Activated T-cell treated with anti-CD3 and anti-CD28 coated beads, Interleukin-2, amount 50 U/mL, for 72 hours (primary cell): ENCODE data around the gene KCNC1. TPM values are rescaled to one million over a fixed set of nuclear protein-coding genes. Genes with fewer than 3 reads are reported as not detected.

Experiments used
- ATAC-seq, 2 donors: fragments of 150-1000 bp; cut with Tn5 transposase; replicated peaks in 1 of 2; 2 replicates each; pipeline ENCODE4 v1.10.0; 2021; ENCODE audit warnings: moderate library complexity in 2 of 2, mild to moderate bottlenecking in 1 of 2
- DNase-seq, 2 donors: peaks; one replicate each; pipeline ENCODE4 v3.0.0; 2021 to 2022; ENCODE audit warnings: mixed read lengths in 1 of 2
- H3K27ac Mint-ChIP-seq: one replicate; pipeline ENCODE4 v1.8.0; 2022; ENCODE audit warnings: mild to moderate bottlenecking, moderate library complexity, mixed read lengths
- H3K27me3 Mint-ChIP-seq: one replicate; pipeline ENCODE4 v1.8.0; 2022; ENCODE audit warnings: low read depth, mixed read lengths
- H3K36me3 Mint-ChIP-seq, 2 donors: one replicate each; pipeline ENCODE4 v1.8.0; 2022; ENCODE audit warnings: mixed read lengths in 2 of 2, mild to moderate bottlenecking in 1 of 2; ENCODE audit not compliant: insufficient read depth in 2 of 2
- H3K4me1 Mint-ChIP-seq: one replicate; pipeline ENCODE4 v1.8.0; 2022; ENCODE audit warnings: low read depth, mixed read lengths
- H3K4me3 Mint-ChIP-seq, 2 donors: one replicate each; pipeline ENCODE4 v1.8.0; 2022; ENCODE audit warnings: mild to moderate bottlenecking in 2 of 2, mixed read lengths in 2 of 2, moderate library complexity in 2 of 2
- H3K9me3 Mint-ChIP-seq, 2 donors: one replicate each; pipeline ENCODE4 v1.8.0; 2022; ENCODE audit warnings: mixed read lengths in 2 of 2
- total RNA-seq, 2 donors: library from RNA; stranded (reverse); gene quantifications; one replicate each; pipeline ENCODE4 v1.2.3, GENCODE V29; 2022

The KCNC1 gene
- total RNA-seq, 2 donors from 2014 or later: not detected

DNA sequence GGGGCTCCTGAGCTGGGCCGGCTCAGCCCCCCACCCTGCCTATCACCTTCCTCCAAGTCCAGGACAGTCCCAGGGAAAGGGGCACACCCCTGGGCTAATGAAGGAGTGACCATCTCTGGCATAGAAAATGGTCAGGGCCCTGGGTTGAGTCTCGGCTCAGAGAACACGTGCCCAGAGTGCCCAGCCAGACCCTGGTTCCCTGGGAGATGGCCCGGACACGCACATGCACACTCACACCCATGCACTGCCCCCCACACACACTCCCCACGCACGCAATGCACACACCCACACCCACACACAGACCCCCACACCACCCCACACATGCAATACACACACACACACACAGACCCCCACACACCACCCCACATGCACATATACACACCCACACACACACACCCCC lies 28.7 kb downstream of the KCNC1 start:
- no peak overlapping the region for H3K27ac Mint-ChIP-seq
- ATAC-seq: no peak
- H3K4me3 Mint-ChIP-seq: no peak overlapping the region
- H3K36me3 Mint-ChIP-seq: no peaks in the 10 kb centered on the region
- H3K27me3 Mint-ChIP-seq: no peaks in the 10 kb centered on the region
- no peaks in the 10 kb centered on the region for H3K4me1 Mint-ChIP-seq
- no peak for DNase-seq
- H3K9me3 Mint-ChIP-seq: no peaks in the 10 kb centered on the region

DNA sequence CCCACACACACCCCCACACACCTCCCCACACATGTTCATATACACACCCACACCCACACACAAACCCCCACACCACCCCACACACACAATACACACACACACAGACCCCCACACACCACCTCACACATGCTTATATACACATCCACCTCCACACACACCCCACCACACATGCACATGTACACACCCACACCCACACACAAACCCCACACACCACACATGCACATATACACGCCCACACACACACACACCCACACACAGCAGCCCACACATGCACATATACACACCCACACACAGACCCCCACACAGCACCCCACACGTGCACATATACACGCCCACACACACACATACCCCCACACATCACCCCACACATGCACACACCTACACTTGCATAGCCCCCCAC lies 29.1 kb downstream of the KCNC1 start:
- no peaks in the 10 kb centered on the region for H3K27me3 Mint-ChIP-seq
- no peaks in the 10 kb centered on the region for H3K4me1 Mint-ChIP-seq
- no peaks in the 10 kb centered on the region for H3K9me3 Mint-ChIP-seq
- ATAC-seq (no peak), DNase-seq (no peak)
- H3K4me3 Mint-ChIP-seq: no peak overlapping the region
- H3K27ac Mint-ChIP-seq: no peak overlapping the region
- no peaks in the 10 kb centered on the region for H3K36me3 Mint-ChIP-seq

- ATAC-seq: no peak
- DNase-seq: no peak
- Mint-ChIP-seq H3K36me3 (no peaks in the 10 kb centered on the region), H3K9me3 (no peaks in the 10 kb centered on the region), H3K4me1 (no peaks in the 10 kb centered on the region), H3K27me3 (no peaks in the 10 kb centered on the region), H3K4me3 (no peak overlapping the region), H3K27ac (no peak overlapping the region)
Observed at GRCh38 chr11:17764446-17765218, 30.1 kb downstream of the KCNC1 start.

DNA sequence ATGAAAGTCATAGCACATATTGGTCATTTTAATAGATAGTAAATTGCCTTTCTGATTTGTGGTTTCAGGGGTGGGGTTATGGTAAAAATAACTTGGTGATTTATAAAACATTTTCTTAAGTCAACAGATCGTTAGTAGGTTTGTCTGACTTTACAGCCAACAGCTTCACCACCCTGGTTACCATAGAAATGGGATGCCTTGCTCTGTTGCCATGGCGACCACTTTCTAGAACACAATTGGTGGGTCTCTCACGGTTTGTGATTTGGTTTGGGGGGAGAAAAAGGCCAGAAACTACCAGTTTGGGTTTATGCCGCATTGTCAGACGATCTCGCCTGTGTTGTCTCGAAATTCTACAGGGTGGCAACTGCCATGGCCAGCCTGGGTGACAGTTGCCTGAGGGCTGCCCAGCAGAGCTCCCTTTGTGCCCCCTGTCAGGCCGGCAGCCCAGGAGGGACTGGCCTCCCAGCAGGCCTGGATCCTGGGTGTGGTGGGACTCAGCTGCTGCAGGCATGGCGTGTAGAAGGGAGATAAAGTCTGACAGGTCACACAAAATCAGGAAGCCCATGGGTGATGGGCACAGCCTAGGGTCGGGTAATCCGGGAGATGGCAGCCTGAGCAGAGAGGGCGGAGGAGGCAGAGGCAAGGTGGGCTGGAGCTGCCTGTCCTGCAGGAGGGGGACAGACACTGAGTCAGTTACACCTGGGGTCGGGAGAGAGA lies 30.9 kb downstream of the KCNC1 start:
- Mint-ChIP-seq H3K36me3 (no peaks in the 10 kb centered on the region), H3K4me3 (no peak overlapping the region), H3K27me3 (no peaks in the 10 kb centered on the region), H3K9me3 (no peaks in the 10 kb centered on the region), H3K4me1 (no peaks in the 10 kb centered on the region), H3K27ac (no peak overlapping the region)
- ATAC-seq (no peak), DNase-seq (no peak)

DNA sequence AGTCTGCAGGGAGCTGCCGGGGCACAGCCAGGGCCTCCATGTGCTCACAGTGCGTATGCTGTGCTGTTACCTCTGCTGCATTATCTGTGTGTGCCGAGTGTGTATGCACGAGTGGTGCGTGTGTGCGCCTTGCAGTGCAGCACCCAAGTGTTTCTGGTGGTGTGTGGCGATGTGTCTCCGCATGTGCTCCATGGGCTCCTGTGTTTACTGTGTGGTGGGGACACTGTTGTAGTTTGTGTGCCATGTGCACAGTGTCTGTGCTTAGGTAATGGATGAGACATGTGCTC lies 31.4 kb downstream of the KCNC1 start:
- Mint-ChIP-seq H3K36me3 (no peaks in the 10 kb centered on the region), H3K27ac (no peak overlapping the region), H3K4me3 (no peak overlapping the region), H3K27me3 (no peaks in the 10 kb centered on the region), H3K9me3 (no peaks in the 10 kb centered on the region), H3K4me1 (no peaks in the 10 kb centered on the region)
- no peak for ATAC-seq
- no peak for DNase-seq

- no peaks in the 10 kb centered on the region for H3K9me3 Mint-ChIP-seq
- no peaks in the 10 kb centered on the region for H3K27me3 Mint-ChIP-seq
- H3K27ac Mint-ChIP-seq: no peak overlapping the region
- no peaks in the 10 kb centered on the region for H3K4me1 Mint-ChIP-seq
- H3K4me3 Mint-ChIP-seq: no peak overlapping the region
- no peak for ATAC-seq
- DNase-seq: no peak
- H3K36me3 Mint-ChIP-seq: no peaks in the 10 kb centered on the region
Observed at GRCh38 chr11:17766590-17766989, 32.0 kb downstream of the KCNC1 start.

GRCh38 chr11:17767301-17767885 lies 32.8 kb downstream of the KCNC1 start:
- ATAC-seq (no peak), DNase-seq (no peak)
- no peaks in the 10 kb centered on the region for H3K4me1 Mint-ChIP-seq
- H3K27me3 Mint-ChIP-seq: no peaks in the 10 kb centered on the region
- H3K9me3 Mint-ChIP-seq: no peaks in the 10 kb centered on the region
- H3K36me3 Mint-ChIP-seq: no peaks in the 10 kb centered on the region
- no peak overlapping the region for H3K4me3 Mint-ChIP-seq
- no peak overlapping the region for H3K27ac Mint-ChIP-seq

- Mint-ChIP-seq H3K4me1 (no peaks in the 10 kb centered on the region), H3K36me3 (no peaks in the 10 kb centered on the region), H3K4me3 (no peak overlapping the region), H3K27ac (no peak overlapping the region), H3K9me3 (no peaks in the 10 kb centered on the region), H3K27me3 (no peaks in the 10 kb centered on the region)
- DNase-seq: no peak
- ATAC-seq: no peak
Observed at GRCh38 chr11:17767914-17768313, 33.3 kb downstream of the KCNC1 start.

DNA sequence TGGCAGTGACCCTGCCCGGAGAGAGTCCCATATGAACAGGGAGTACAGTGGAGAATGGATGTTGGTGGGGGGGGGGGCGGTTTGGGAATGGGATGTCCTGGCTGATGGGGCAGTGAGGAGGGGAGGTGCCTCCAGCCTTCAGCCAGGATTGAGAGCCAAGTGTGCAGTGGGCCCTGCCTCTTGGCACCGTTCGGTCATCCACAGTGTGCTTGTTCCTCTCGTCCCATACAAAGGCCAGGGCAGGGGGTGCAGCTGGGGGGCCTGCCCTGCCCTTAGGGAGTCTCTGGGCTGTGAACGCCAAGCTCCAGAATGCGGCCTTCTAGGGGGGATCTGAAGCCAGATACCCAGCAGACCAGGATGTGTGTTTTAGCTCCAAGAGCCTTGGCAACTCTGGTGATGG lies 34.0 kb downstream of the KCNC1 start:
- no peaks in the 10 kb centered on the region for H3K36me3 Mint-ChIP-seq
- no peak overlapping the region for H3K4me3 Mint-ChIP-seq
- no peak overlapping the region for H3K27ac Mint-ChIP-seq
- no peaks in the 10 kb centered on the region for H3K27me3 Mint-ChIP-seq
- H3K9me3 Mint-ChIP-seq: no peaks in the 10 kb centered on the region
- DNase-seq (no peak), ATAC-seq (no peak)
- H3K4me1 Mint-ChIP-seq: no peaks in the 10 kb centered on the region

DNA sequence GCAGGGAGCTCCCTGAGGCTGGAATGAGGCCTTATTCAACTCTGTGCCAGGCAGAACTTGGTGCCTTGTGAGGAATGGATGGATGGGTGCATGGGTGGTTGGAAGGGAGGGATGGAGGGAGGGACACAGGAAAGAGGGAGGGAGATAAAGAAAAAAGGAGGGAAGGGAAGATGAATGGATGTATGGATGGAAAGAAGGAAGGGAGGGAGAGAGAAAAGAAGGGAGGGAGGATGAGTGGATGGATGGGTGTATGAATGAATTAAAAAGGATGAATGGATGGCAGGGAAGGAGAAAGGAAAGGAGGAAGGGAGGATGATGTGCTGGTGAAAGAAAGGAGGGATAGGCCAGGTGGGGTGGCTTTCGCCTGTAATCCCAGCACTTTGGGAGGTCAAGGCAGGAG lies 34.6 kb downstream of the KCNC1 start:
- no peak for DNase-seq
- Mint-ChIP-seq H3K9me3 (no peaks in the 10 kb centered on the region), H3K4me3 (no peak overlapping the region), H3K36me3 (no peaks in the 10 kb centered on the region), H3K4me1 (no peaks in the 10 kb centered on the region), H3K27me3 (no peaks in the 10 kb centered on the region), H3K27ac (no peak overlapping the region)
- ATAC-seq: no peak

DNA sequence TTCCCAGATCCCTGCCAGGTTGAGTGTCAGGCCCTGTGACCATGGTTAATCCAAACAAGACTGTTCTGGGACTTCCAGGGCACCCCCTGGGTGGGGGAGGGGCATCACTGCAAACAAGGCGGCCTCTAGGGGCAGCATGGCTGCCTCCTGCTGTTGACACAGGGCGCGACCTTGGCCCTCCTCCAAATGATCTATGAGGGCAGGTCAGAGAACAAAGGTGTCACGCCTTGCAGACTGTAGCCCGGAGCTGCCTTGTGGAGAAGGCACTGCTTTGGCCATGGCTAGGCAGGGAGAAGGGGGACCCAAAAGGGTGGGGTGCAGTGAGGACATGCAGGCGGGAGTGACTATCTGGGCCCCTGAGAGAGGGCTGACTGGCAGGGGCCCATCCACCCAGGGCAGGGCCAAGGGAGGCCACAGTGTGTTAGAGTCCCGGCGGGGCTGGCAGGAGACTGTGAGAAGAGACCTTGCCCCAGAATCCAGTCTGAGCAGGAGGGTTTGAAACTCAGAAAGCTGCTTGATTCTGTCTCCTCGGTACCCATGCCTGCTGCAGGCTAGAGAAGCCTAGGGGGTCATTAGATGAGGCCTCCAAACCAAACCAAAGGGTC lies 35.6 kb downstream of the KCNC1 start:
- Mint-ChIP-seq H3K4me1 (no peaks in the 10 kb centered on the region), H3K4me3 (no peak overlapping the region), H3K27me3 (no peaks in the 10 kb centered on the region), H3K27ac (no peak overlapping the region), H3K36me3 (no peaks in the 10 kb centered on the region), H3K9me3 (no peaks in the 10 kb centered on the region)
- ATAC-seq (no peak), DNase-seq (peak in 1 of 2 donors; percentile 2)

DNA sequence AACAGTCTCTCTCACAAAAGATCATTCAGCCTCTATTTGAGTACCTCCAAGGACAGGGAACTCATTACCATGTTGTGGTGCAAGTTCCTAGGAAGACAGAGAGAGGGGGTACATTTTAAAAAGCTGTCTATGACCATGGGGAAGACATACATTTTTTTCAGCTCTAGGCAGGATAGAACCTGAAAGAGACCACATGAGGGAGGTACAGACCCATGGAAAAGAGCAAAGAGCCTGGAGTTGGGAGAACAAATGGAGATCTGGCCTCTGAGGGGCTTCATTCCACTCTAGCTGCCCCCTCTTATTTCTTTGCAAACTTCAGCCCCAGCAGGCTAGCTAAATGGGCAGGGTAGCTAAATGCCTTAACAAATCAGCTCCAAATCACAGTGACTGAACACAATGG lies 36.3 kb downstream of the KCNC1 start:
- ATAC-seq (no peak), DNase-seq (no peak)
- no peaks in the 10 kb centered on the region for H3K27me3 Mint-ChIP-seq
- no peak overlapping the region for H3K4me3 Mint-ChIP-seq
- H3K27ac Mint-ChIP-seq: no peak overlapping the region
- H3K9me3 Mint-ChIP-seq: no peaks in the 10 kb centered on the region
- H3K4me1 Mint-ChIP-seq: no peaks in the 10 kb centered on the region
- H3K36me3 Mint-ChIP-seq: no peaks in the 10 kb centered on the region

DNA sequence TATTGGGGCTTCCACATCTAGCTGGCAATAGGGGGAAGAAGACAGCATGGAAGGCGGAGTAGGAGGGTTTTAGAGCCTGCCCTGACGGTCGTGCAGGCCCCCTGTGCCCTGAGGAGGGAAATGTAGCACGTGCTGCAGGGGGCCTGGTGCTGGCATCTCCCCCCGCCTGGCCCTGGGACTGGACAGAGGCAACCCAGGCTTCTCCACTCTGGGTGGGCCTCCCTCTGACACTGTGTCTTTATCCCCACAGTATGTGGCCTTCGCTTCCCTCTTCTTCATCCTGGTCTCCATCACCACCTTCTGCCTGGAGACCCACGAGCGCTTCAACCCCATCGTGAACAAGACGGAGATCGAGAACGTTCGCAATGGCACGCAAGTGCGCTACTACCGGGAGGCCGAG lies 36.8 kb downstream of the KCNC1 start:
- H3K4me1 Mint-ChIP-seq: no peaks in the 10 kb centered on the region
- no peaks in the 10 kb centered on the region for H3K36me3 Mint-ChIP-seq
- H3K9me3 Mint-ChIP-seq: no peaks in the 10 kb centered on the region
- H3K4me3 Mint-ChIP-seq: no peak overlapping the region
- no peak for ATAC-seq
- no peak overlapping the region for H3K27ac Mint-ChIP-seq
- DNase-seq: no peak
- no peaks in the 10 kb centered on the region for H3K27me3 Mint-ChIP-seq
